ENCODE data around the gene TRPV5.

DNA sequence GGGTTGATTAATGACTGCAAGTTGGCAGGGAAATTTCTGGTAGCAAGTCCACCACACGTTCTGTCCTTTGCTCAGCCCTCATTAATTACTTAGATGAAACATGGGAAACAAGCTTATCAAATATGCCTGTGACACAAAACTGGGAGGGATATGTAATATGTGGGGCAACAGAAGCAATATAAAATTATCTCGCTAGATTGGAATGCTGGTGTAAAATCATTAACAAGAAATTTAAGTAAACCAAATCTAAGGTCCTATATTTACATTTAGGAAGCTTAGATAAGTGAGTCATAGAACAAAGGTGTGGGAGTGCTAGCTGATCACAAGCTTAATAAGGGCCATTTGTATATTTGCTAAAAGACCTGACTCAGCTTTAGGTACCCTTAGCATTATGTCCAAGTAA is 23.5 kb downstream of the TRPV5 start:
- TF ChIP-seq, protein P1, sequence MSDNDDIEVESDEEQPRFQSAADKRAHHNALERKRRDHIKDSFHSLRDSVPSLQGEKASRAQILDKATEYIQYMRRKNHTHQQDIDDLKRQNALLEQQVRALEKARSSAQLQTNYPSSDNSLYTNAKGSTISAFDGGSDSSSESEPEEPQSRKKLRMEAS (IDR thresholded peaks at IDR 0.05; ENCODE audit: low read depth, low read length) = no peak
- TF ChIP-seq, protein P2, sequence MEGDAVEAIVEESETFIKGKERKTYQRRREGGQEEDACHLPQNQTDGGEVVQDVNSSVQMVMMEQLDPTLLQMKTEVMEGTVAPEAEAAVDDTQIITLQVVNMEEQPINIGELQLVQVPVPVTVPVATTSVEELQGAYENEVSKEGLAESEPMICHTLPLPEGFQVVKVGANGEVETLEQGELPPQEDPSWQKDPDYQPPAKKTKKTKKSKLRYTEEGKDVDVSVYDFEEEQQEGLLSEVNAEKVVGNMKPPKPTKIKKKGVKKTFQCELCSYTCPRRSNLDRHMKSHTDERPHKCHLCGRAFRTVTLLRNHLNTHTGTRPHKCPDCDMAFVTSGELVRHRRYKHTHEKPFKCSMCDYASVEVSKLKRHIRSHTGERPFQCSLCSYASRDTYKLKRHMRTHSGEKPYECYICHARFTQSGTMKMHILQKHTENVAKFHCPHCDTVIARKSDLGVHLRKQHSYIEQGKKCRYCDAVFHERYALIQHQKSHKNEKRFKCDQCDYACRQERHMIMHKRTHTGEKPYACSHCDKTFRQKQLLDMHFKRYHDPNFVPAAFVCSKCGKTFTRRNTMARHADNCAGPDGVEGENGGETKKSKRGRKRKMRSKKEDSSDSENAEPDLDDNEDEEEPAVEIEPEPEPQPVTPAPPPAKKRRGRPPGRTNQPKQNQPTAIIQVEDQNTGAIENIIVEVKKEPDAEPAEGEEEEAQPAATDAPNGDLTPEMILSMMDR (IDR thresholded peaks at IDR 0.05; ENCODE audit: low read depth, low read length) = no peak

All from NB4 (cell line).